Astrocyte (in vitro differentiated cells and primary cell): ENCODE data around the gene GFRA1.

Experiments
- CTCF ChIP-seq: IDR thresholded peaks from 2 replicates; pipeline ENCODE4 v1.5.1; 2011; ENCODE audit warnings: low read depth, mild to moderate bottlenecking, inconsistent platforms, low read length, moderate library complexity; ENCODE audit not compliant: insufficient read depth
- EZH2 ChIP-seq: IDR thresholded peaks from 2 replicates; pipeline ENCODE4 v1.6.1; 2012; ENCODE audit warnings: mild to moderate bottlenecking, low read length, inconsistent platforms; ENCODE audit not compliant: insufficient read depth

DNA sequence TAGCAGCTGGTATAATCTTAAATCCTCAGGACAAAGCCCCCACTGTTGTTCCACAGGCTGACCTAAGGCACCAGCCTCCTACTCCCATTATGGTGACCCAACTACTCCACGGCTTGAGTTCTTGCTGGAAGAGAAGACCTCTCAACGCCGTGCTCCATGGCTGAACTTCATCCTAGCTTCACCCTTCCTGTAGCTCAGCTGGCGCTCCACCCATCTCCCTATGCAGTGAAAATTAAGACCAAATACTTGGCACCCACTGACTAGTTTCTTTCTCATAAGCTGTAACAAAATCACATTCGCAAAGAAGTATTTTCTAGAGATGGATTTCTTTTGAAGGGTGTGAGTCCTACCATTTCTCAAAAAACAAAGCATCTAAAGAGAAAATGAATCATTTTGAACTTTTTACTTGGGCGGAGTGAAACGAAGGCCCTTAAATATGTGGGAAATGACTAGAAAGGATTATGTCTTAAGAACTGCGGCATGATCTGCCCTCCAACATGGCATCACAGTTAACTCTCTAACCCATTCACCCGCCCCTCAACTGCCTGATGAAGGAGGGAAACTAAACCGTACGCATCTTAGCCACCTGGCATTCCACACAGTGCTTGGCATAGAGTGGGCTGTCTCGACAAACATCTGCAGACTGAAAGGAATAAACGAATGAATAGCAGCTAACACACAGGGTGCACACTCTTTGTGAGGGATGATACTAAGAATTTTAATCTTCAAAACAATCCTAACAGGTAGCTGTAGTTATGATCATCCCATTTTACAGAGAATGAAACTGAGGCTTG is 32.7 kb downstream of the GFRA1 start:
- TF ChIP-seq CTCF (no peak), EZH2 (no peak)
